Activated T-helper 17 cell treated with anti-CD3 and anti-CD28 coated beads, Interleukin-2, amount 50 U/mL, for 72 hours (primary cell): ENCODE data around the gene FANCD2. TPM values are rescaled to one million over a fixed set of nuclear protein-coding genes. Genes with fewer than 3 reads are reported as not detected.

Experiments used
- ATAC-seq: fragments of 150-1000 bp; cut with Tn5 transposase; replicated peaks from 2 replicates; pipeline ENCODE4 v1.10.0; 2021; ENCODE audit warnings: mild to moderate bottlenecking, moderate library complexity
- H3K27ac Mint-ChIP-seq: one replicate; pipeline ENCODE4 v1.8.0; 2022; ENCODE audit warnings: mixed read lengths
- H3K27me3 Mint-ChIP-seq: one replicate; pipeline ENCODE4 v1.8.0; 2022; ENCODE audit warnings: mixed read lengths
- H3K36me3 Mint-ChIP-seq: one replicate; pipeline ENCODE4 v1.8.0; 2022; ENCODE audit warnings: low read depth, mild to moderate bottlenecking, mixed read lengths
- H3K4me1 Mint-ChIP-seq: one replicate; pipeline ENCODE4 v1.8.0; 2022; ENCODE audit warnings: mixed read lengths
- H3K4me3 Mint-ChIP-seq: one replicate; pipeline ENCODE4 v1.8.0; 2022; ENCODE audit warnings: mild to moderate bottlenecking, mixed read lengths
- H3K9me3 Mint-ChIP-seq: one replicate; pipeline ENCODE4 v1.8.0; 2022; ENCODE audit warnings: mixed read lengths
- total RNA-seq, 2 donors: library from RNA; stranded (reverse); gene quantifications; one replicate each; pipeline ENCODE4 v1.2.3, GENCODE V29; 2022

The FANCD2 gene
- total RNA-seq, 2 donors from 2014 or later: 59.0 to 74.0 TPM

DNA sequence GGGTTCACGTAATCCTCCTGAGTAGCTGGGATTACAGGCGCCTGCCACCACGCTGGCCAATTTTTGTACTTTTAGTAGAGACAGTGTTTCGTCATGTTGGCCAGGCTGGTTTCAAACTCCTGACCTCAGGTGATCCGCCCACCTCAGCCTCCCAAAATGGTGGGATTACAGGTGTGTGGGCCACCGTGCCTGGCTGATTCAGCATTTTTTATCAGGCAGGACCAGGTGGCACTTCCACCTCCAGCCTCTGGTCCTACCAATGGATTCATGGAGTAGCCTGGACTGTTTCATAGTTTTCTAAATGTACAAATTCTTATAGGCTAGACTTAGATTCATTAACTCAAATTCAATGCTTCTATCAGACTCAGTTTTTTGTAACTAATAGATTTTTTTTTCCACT is 124.8 kb downstream of the FANCD2 start:
- H3K36me3 Mint-ChIP-seq: peaks cover 89% of the 10 kb centered on the region
- no peaks in the 10 kb centered on the region for H3K4me1 Mint-ChIP-seq
- H3K27ac Mint-ChIP-seq: no peak overlapping the region
- H3K4me3 Mint-ChIP-seq: no peak overlapping the region
- no peak for ATAC-seq
- H3K27me3 Mint-ChIP-seq: no peaks in the 10 kb centered on the region
- no peaks in the 10 kb centered on the region for H3K9me3 Mint-ChIP-seq

Other genes starting within 250 kb of the FANCD2 start
- gene TADA3, start 234.0 kb upstream of the FANCD2 start, total RNA-seq: 10 to 100 TPM; 77.8 to 81.9 TPM
- gene ARPC4, start 233.4 kb upstream of the FANCD2 start, total RNA-seq: 100 to 1,000 TPM; 159 to 291 TPM
- 100 to 1,000 TPM in 1 of 2 donors, 10 to 100 TPM in 1; 55.9 to 123 TPM for gene TTLL3, start 216.2 kb upstream of the FANCD2 start, total RNA-seq
- gene RPUSD3, start 182.4 kb upstream of the FANCD2 start, total RNA-seq: 10 to 100 TPM; 65.9 to 66.9 TPM
- under 1 TPM in 1 of 2 donors, not detected in 1; 0.42 TPM for gene CIDEC, start 146.2 kb upstream of the FANCD2 start, total RNA-seq
- gene JAGN1, start 135.8 kb upstream of the FANCD2 start, total RNA-seq: 10 to 100 TPM; 22.8 to 32.0 TPM
- gene IL17RE, start 123.6 kb upstream of the FANCD2 start, total RNA-seq: 10 to 100 TPM in 1 of 2 donors, 1 to 10 TPM in 1; 5.9 to 20.1 TPM
- gene IL17RC, start 109.3 kb upstream of the FANCD2 start, total RNA-seq: 1 to 10 TPM; 1.2 to 3.5 TPM
- gene CRELD1, start 92.6 kb upstream of the FANCD2 start, total RNA-seq: 10 to 100 TPM; 14.2 to 36.7 TPM
- gene PRRT3, start 74.0 kb upstream of the FANCD2 start, total RNA-seq: 1 to 10 TPM; 3.2 to 9.1 TPM
- 10 to 100 TPM; 50.3 to 59.7 TPM for gene EMC3, start 39.6 kb upstream of the FANCD2 start, total RNA-seq
- gene FANCD2OS, start 81.8 kb downstream of the FANCD2 start, total RNA-seq: not detected
- gene BRK1, start 89.2 kb downstream of the FANCD2 start, total RNA-seq: 100 to 1,000 TPM in 1 of 2 donors, 10 to 100 TPM in 1; 93.3 to 111 TPM
- gene VHL, start 115.3 kb downstream of the FANCD2 start, total RNA-seq: 10 to 100 TPM; 62.7 to 63.7 TPM
- gene IRAK2, start 138.5 kb downstream of the FANCD2 start, total RNA-seq: 10 to 100 TPM in 1 of 2 donors, 1 to 10 TPM in 1; 5.6 to 10.1 TPM
- gene TATDN2, start 222.0 kb downstream of the FANCD2 start, total RNA-seq: 10 to 100 TPM; 56.7 to 71.7 TPM